Transverse colon (tissue), 4 donors: ENCODE results near the gene KRTAP5-8. TPM values are rescaled to one million over a fixed set of nuclear protein-coding genes. Genes with fewer than 3 reads are reported as not detected.

Experiments
- DNase-seq: peaks from one replicate; pipeline ENCODE4 v3.0.0-alpha.2; 2019
- H3K27ac ChIP-seq, 4 donors: fragments of 200-600 bp; sonication (generic); 2 replicates each; pipeline ENCODE4 v1.5.1; 2016 to 2018; ENCODE audit warnings: inconsistent platforms in 4 of 4
- H3K27me3 ChIP-seq: fragments of 200-600 bp; sonication (generic); 2 replicates; pipeline ENCODE4 v1.5.1; 2017; ENCODE audit warnings: inconsistent platforms
- H3K36me3 ChIP-seq, 4 donors: fragments of 200-600 bp; sonication (generic); 2 replicates each; pipeline ENCODE4 v1.5.1; 2017 to 2019; ENCODE audit warnings: inconsistent platforms in 4 of 4
- H3K4me1 ChIP-seq, 4 donors: fragments of 200-600 bp; sonication (generic); 2 replicates each; pipeline ENCODE4 v1.5.1; 2017 to 2020; ENCODE audit warnings: inconsistent platforms in 4 of 4
- H3K4me3 ChIP-seq, 4 donors: fragments of 200-600 bp; sonication (generic); 1 replicate in 1 of 4; 2 replicates in 3 of 4; pipeline versions ENCODE4 v1.5.1 to v1.6.1; 2017 to 2019; ENCODE audit warnings: inconsistent platforms in 4 of 4
- H3K9me3 ChIP-seq, 2 donors: fragments of 200-600 bp; sonication (generic); 2 replicates each; pipeline ENCODE4 v1.5.1; 2017 to 2019; ENCODE audit warnings: inconsistent platforms in 2 of 2
- EP300 ChIP-seq: sonication (generic); formaldehyde crosslinking; IDR thresholded peaks from one replicate; pipeline ENCODE4 v1.6.1; 2017; ENCODE audit warnings: antibody characterized with exemption, low read depth
- POLR2A ChIP-seq: fragments of 450-650 bp; IDR thresholded peaks from one replicate; pipeline ENCODE4 v1.6.1; 2016; ENCODE audit warnings: antibody characterized with exemption, mild to moderate bottlenecking, moderate library complexity
- POLR2AphosphoS5 ChIP-seq, 3 donors: sonication (generic); formaldehyde crosslinking; IDR thresholded peaks; one replicate each; pipeline ENCODE4 v1.6.1; 2016; ENCODE audit warnings: antibody characterized with exemption in 3 of 3
- WGBS, 2 donors: methylation state at CpG; one replicate each; pipeline ENCODE4 v1.1.5; 2018; ENCODE audit warnings: low coverage in 1 of 2; 5-methylcytosine and 5-hydroxymethylcytosine counted together
- in situ Hi-C, 4 donors: fragments of 200-750 bp; cut with MboI; loops; one replicate each; pipeline versions ENCODE4 v1.15.0 to v1.15.1; 2017; ENCODE audit warnings: low sequenced_read_pairs in 3 of 4, low pct_ligation_motif_present in 1 of 4, low pct_unique_long_range_greater_than_20kb in 1 of 4
- intact Hi-C: fragments of 100-400 bp; cut with DNase I; formaldehyde crosslinking; loops from one replicate; pipeline ENCODE4 v1.15.1; 2023; ENCODE audit warnings: low total_unique reads
- total RNA-seq, 4 donors: library from RNA; depleted of rRNA; stranded (reverse); fragments of >200 nt; gene quantifications; one replicate each; pipeline ENCODE4 v1.1.0, GENCODE V29; 2016
- TF ChIP-seq, protein P1 (sequence below), 5 experiments: fragments of 200-600 bp in 3 of 5; fragments of 450-650 bp in 2 of 5; sonication (generic) in 3 of 5; IDR thresholded peaks; 1 replicate in 2 of 5; 2 replicates in 3 of 5; pipeline ENCODE4 v1.5.1; 2016 to 2017; ENCODE audit warnings: antibody characterized with exemption in 5 of 5, inconsistent platforms in 3 of 5, mild to moderate bottlenecking in 2 of 5, moderate library complexity in 1 of 5

Gene KRTAP5-8
- total RNA-seq, 4 donors from 2014 or later, result 0.41 to 3.2 (median 0.48) TPM; not detected in 1

DNA sequence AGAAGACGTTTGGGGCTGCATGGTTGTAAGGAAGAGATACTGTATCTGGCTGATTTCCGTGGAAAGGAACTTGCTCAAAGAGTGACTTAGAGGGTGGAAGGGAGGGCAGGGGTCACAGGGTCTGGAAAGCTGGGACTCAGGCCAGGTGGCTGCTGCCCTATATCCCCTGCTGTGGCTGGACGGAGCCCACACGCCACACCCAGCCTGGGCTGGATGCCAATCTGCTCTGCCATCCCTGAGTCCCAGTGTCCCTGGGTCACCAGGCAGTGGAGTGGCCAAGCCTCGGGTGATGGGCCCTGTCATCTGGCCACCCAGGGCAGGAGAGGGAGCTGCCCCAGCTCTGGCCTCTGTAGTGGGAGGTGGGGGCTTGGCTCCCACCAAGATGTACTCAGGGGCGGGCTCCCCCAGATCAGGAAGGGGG lies 37.2 kb upstream of the KRTAP5-8 start:
- TF ChIP-seq EP300 (no peak), POLR2A (no peak), POLR2AphosphoS5 (IDR thresholded peaks at IDR 0.05) (no peak)
- TF ChIP-seq, protein P1, sequence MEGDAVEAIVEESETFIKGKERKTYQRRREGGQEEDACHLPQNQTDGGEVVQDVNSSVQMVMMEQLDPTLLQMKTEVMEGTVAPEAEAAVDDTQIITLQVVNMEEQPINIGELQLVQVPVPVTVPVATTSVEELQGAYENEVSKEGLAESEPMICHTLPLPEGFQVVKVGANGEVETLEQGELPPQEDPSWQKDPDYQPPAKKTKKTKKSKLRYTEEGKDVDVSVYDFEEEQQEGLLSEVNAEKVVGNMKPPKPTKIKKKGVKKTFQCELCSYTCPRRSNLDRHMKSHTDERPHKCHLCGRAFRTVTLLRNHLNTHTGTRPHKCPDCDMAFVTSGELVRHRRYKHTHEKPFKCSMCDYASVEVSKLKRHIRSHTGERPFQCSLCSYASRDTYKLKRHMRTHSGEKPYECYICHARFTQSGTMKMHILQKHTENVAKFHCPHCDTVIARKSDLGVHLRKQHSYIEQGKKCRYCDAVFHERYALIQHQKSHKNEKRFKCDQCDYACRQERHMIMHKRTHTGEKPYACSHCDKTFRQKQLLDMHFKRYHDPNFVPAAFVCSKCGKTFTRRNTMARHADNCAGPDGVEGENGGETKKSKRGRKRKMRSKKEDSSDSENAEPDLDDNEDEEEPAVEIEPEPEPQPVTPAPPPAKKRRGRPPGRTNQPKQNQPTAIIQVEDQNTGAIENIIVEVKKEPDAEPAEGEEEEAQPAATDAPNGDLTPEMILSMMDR (IDR thresholded peaks at IDR 0.05), result no peak
- H3K36me3 ChIP-seq, result peaks cover 0 to 62% (median 28%) of the 10 kb centered on the region in 4 donors
- H3K4me1 ChIP-seq, result no peaks in the 10 kb centered on the region
- no peak overlapping the region for H3K27ac ChIP-seq
- DNase-seq, result no peak
- 77% methylated on average over 6 of the region's 6 CpGs; no CpG with 5 or more reads in 1 of the 2 donors for WGBS, 2 donors
- H3K9me3 ChIP-seq, result no peaks in the 10 kb centered on the region
- H3K27me3 ChIP-seq, result no peaks in the 10 kb centered on the region
- in situ Hi-C loops (no loop called here), intact Hi-C loops (no loop called here)
- H3K4me3 ChIP-seq, result no peak overlapping the region

- H3K4me1 ChIP-seq, result no peaks in the 10 kb centered on the region
- WGBS, 2 donors, result 93 to 100% methylated on average over 1 to 30 of the region's 30 CpGs
- no peak for DNase-seq
- H3K27ac ChIP-seq, result no peak overlapping the region
- no peaks in the 10 kb centered on the region for H3K27me3 ChIP-seq
- H3K4me3 ChIP-seq, result no peak overlapping the region
- intact Hi-C loops, result no loop called here
- H3K9me3 ChIP-seq, result no peaks in the 10 kb centered on the region
- peaks cover 0 to 56% (median 28%) of the 10 kb centered on the region in 4 donors for H3K36me3 ChIP-seq
- TF ChIP-seq POLR2AphosphoS5 (IDR thresholded peaks at IDR 0.05), result no peak
- no peak for TF ChIP-seq POLR2A
- no peak for TF ChIP-seq EP300
- TF ChIP-seq, protein P1 (IDR thresholded peaks at IDR 0.05), result no peak
- in situ Hi-C loops, result no loop called here
Measured at GRCh38 chr11:71501071-71501985, 36.5 kb upstream of the KRTAP5-8 start.

DNA sequence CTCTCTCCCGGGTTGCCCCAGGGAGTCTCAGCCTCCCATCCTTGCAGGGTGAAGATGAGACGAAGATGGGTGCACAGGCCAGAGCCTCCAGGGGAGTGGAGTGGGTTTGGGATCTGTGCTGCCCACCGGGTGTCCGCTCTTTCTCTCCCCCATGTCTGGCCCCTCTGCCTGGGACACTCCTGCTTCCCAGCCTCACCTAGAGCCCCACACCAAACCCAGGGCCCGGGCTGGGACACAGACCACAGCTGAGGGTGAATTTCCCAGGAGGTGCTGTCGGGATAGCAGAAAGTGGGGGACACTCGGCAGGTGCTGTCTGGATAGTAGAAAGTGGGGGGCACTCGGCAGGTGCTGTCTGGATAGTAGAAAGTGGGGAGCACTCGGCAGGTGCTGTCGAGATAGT lies 35.8 kb upstream of the KRTAP5-8 start:
- Histone ChIP-seq H3K4me1 (no peaks in the 10 kb centered on the region), H3K27ac (no peak overlapping the region), H3K36me3 (peaks cover 0 to 51% (median 24%) of the 10 kb centered on the region in 4 donors), H3K4me3 (no peak overlapping the region), H3K9me3 (no peaks in the 10 kb centered on the region), H3K27me3 (no peaks in the 10 kb centered on the region)
- no peak for DNase-seq
- WGBS, 2 donors, result 83 to 97% methylated on average over 1 to 10 of the region's 10 CpGs
- intact Hi-C loops, result no loop called here
- in situ Hi-C loops, result no loop called here
- TF ChIP-seq EP300 (no peak), POLR2A (no peak), POLR2AphosphoS5 (IDR thresholded peaks at IDR 0.05) (no peak)
- TF ChIP-seq, protein P1 (IDR thresholded peaks at IDR 0.05), result no peak

DNA sequence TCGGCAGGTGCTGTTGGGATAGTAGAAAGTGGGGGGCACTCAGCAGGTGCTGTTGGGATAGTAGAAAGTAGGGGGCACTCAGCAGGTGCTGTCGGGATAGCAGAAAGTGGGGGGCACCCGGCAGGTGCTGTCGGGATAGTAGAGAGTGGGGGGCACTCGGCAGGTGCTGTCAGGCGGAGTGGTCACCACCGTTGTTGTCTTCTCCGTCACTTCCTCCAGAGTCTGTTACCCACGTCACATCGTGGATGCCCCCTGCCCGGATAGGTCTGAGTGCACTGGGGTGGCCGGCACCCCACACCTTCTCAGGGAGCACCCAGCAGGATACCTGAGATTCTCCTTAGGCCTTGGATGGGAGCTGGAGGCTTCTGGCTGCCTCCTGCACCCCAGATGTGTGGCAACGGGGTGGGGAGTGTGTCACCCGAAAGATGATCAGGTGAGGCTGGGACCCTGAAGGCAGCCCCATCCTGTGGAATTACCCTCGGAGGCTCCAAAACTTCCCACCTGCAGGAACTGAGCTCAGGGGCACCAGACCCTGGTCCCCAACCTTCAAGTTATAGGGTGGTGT lies 34.9 kb upstream of the KRTAP5-8 start:
- in situ Hi-C loops (no loop called here), intact Hi-C loops (no loop called here)
- WGBS, 2 donors, result 90 to 94% methylated on average over 2 to 15 of the region's 15 CpGs
- Histone ChIP-seq H3K27me3 (no peaks in the 10 kb centered on the region), H3K4me3 (no peak overlapping the region), H3K36me3 (peaks cover 0 to 43% (median 19%) of the 10 kb centered on the region in 4 donors), H3K27ac (no peak overlapping the region), H3K9me3 (peaks cover 0 to 3% of the 10 kb centered on the region in 2 donors), H3K4me1 (no peaks in the 10 kb centered on the region)
- TF ChIP-seq, protein P1 (IDR thresholded peaks at IDR 0.05), result no peak
- TF ChIP-seq EP300 (no peak), POLR2A (no peak), POLR2AphosphoS5 (IDR thresholded peaks at IDR 0.05) (no peak)
- DNase-seq, result no peak
